NCI-H1694 treated with DMSO at 0.1 percent for 48 hours (cell line): ENCODE results near the gene TOP3B.
"Not testable (repeated sequence)": the region's sequence is repeated elsewhere in the genome, so short reads cannot be mapped to it uniquely, and the experiment has no call there.

Source experiments
- DNase-seq: peaks from one replicate; lab custom pipeline; 2025; lab: John Stamatoyannopoulos, UW

TOP3B gene

DNA sequence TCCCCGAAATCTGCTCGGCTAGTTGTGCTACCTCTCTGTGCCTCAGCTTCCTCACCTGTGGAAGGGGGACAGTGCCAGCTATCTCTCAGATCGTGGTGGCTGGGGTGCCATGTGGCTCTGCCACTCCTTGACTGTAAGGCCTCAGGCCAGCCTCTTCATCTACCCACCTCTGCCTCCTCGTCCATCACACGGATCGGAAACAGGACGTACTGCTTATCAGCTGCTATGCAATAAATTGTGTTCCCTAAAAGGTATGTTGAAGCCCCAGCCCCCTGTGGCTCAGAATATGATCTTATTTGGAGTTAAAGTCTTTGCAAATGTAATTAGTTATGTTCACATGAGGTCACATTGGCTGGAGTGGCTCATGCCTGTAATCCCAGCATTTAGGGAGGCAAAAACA, 37.7 kb downstream of the TOP3B start:
- no peak for DNase-seq

- DNase-seq: no peak
Observed at GRCh38 chr22:21943571-21944448, 38.8 kb downstream of the TOP3B start.

DNA sequence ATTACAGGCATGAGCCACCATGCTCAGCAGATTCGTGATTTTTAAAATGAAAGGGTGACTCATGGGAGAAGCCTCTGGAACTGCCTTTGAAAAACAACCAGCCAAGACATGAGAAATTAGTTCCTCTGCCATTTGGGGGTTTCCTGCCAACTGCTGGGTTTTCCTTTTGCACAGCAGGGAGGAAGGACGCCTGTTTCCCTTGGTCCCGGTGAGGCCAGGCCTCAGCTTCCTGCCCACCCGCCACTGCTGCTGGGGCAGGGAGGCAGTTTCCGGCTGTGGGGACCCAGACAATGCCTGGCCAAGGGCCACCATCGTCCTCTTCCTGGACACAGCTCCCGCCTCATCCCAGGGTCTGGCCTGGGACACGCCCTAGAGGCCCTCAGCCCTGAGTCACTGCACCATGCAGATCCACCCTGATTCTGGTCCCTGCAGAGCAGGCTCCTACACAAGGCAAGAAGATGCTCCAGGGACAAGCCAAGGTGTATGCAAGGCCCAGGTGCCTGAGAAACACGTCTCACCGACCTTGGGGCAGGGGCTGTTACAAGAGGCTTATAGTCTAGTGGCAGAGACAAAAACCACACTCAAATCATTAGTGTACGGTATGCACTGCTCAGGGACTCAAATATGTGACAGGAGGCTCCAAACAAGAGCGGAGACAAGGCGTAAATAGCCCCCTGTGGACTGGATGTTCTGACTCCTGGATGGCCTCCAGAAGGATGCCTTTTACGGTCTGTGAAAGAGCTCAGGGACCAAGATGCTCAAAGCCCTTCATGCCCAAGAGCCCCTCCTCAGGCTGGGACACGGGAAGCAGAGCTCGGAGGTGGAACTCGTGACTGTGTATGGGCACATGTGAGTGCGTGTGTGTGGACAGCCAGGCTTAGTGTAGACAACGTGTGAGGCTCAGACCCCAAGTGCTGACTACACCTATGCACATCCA, 39.9 kb downstream of the TOP3B start:
- no peak for DNase-seq

DNA sequence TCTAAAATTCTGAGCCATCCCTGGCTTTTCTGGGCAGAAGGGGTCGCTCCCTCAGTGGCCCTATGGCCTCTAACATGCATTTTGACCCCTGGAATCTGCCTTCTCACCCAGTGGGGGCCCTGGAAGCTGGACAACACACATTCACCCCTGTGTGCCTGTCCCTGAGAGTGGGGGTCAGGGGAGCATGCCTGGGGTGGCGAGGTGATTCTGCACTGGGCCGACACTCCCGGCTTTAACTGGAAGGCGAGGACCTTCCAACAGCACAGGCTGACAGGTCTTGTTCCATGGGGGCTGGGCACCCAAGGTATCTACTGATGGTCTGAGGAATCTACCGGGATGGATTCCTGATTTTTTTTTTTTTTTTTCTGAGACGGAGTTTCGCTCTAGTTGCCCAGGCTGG, 40.7 kb downstream of the TOP3B start:
- no peak for DNase-seq

DNA sequence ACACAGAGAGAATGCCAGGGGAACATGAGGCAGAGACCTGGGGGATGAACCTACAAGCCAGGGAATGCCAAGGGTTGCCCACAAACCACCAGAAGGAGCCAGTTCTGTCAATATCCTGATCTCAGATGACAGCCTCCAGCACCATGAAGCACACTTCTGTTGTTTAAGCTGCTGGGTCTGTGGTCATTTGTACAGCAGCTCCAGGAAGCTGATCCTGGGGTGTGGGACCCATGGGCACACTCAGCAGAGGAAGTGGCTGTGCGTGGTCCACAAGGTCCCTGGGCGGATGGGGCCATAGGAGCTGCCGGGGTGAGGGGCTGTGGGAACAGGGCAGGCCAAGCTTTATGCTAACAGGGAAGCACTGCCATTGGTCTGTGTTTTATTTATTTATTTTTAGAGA, 42.1 kb downstream of the TOP3B start:
- DNase-seq: no peak

DNA sequence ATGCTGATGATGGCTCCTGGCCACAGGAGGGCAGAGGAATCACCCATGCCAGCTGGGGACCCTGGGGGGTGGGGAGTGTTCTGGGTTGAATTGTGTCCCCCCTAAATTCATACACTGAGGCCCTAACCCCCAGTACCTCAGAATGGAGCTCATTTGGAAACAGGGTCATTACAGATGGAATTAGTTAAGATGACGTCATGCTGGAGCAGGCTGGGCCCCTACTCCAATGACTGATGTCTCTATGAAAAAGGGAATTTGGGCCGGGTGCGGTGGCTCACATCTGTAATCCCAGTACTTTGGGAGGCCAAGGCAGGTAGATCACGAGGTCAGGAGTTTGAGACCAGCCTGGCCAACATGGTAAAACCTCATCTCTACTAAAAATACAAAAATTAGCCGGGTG, 42.7 kb downstream of the TOP3B start:
- DNase-seq: not testable (repeated sequence)

GRCh38 chr22:21939461-21939913, 43.1 kb downstream of the TOP3B start:
- DNase-seq: no peak

- no peak for DNase-seq
Observed at GRCh38 chr22:21938906-21939305, 43.7 kb downstream of the TOP3B start.

DNA sequence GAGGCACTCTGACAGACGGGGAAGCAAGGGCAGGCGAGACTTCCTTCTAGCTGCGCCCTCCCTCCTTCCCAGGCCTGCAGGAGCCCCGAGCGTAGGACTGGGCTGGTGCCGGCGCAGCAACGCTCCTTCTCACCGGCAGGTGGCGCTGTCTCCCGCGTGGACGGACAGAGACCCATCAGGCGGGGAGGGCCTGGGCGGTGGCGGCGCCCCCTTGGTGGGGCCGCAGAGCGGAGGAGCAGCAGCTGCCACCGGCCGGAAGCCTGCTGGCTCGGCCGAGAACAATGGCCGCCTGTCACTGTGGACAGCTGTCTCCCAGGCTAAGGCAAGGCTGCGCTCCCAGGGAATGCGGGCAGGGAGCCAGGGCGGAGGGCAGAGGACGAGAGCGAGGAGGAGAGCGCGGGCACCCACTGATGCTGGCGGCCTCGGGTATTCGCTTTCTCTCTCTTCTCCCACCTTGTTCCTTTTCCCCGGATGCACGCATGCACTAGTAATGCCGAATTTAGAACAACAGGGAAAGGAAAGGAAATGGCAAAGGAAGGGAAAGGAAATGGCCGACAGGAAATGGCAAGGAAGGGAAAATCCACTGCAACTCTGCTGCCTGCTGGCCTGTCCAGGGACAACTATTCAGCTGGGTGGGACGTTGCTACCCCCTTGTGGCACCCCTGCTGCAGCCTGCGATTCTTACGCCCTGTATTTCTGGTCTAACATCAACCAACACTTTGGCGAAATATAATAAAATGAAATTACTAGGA, 44.3 kb downstream of the TOP3B start:
- DNase-seq: peak; percentile 69

DNA sequence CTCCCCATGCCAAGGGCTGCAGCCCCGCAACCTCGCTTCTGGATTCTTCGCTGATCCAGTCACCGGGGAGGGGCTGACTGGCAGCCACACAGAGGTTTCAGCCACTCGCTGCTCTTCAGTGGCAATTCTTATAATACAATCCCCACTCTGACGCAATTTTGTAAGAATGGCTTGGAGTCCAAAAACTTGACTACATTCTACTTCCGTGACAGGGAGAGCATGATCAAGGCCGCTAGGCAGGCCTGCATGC, 44.8 kb downstream of the TOP3B start:
- DNase-seq: no peak

DNA sequence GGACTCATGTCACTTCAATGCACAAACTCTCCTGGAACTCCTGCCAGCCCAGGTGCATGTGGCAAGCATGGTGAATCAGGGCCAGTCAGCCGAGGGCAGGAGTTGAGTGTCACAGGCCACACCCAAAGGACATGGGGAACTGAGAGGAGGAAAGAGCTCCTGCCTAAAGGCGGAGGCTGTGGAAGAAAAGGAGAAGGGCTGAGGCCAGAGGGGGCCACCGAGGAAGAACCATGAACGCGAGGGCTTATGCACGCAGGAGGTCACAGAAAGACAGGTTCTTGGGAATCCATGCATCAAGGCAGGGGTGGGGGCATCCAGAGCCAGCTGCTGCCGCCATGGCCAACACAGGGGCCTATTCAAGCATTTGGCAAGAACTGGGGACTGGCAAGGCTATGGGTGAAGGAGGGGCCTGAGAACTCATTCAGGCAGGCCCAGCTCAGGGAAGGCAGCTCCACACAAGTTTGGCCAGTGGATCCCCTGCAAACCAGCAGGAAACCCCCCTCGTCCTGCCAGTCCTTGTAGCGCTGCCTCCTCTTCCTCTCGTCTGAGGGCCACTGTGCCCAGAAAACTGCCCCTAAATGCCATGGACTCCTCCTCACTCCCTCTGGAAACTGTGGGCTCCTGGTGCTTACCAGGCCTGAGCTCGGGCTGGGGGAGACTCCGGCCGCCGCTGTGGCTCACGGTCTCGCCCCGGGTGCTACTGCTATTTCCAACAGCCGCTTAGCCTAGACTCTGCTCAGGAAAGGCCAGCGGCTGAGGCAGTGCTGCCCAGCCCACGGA, 45.4 kb downstream of the TOP3B start:
- no peak for DNase-seq

DNA sequence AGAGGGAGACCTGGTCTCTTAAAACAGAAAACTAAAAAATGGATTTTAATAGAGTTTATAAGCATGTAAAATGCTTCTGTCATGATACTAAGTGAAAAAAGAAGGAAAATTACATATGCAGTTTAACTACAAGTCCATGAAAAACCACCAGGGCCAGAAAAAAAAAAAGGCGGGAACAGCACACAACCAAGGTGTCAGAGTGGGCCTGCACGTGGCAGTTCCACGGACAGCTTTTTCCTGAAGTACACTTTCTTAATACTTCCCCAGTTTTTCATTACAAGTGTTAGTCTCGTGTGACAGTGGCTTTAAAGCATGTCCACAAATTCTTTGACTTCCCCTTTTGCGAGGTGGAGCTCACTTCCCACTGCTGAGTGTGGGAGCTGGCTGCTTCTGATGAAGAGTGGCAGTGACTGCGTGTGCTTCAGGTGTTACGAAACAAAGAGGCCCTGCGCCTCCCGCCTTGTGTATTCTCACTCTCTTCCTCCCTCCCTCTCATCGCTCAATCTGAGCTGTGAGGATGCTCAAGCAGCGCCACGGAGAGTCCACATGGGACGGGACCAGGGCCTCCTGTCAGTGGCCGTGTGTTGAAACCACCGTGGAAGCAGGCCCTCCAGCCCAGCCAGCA, 46.3 kb downstream of the TOP3B start:
- no peak for DNase-seq

GRCh38 chr22:21933910-21934309, 48.7 kb downstream of the TOP3B start:
- DNase-seq: no peak

DNA sequence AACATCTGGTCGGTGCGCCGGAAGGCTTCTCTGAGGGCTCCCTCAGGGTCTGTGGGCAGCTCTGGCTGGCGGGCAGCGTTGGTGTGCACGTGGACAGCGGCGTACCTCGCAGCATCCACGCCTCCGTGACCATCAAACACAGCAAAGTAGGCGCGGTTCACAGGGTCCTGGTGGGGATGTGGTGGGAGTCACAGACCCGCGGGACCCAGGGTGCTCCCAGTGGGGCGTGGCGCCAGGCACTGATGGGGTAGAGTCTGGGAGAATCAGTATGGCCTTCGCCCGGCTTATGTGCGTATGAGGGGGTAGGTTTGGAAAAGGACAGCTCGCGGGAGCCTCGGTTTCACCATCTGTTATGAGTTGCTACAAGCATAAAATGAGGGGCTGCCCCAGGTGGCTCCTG, 49.2 kb downstream of the TOP3B start:
- no peak for DNase-seq

DNA sequence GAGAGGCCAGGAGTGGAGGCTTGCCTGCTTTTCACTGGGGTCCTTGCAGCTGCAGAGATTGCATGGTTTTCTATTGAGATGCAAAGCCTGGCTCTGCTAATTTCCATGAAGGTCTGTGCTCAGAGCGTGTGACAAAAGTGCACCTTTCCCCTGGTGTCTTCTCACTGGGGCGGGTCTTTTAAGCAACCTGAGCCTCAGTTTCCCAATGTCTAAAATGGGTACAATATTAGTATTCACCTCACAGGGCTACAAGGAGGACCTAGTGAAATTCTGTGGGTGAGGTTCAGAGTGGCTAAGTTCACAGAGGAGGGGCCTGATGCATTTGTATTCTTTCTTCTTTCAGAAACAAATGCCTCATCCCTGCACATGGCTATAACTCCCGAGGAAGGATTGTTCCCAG, 50.2 kb downstream of the TOP3B start:
- no peak for DNase-seq

GRCh38 chr22:21931056-21931455, 51.5 kb downstream of the TOP3B start:
- no peak for DNase-seq

- DNase-seq: no peak
Observed at GRCh38 chr22:21929253-21929652, 53.3 kb downstream of the TOP3B start.

GRCh38 chr22:21928048-21928447, 54.5 kb downstream of the TOP3B start:
- DNase-seq: no peak

DNA sequence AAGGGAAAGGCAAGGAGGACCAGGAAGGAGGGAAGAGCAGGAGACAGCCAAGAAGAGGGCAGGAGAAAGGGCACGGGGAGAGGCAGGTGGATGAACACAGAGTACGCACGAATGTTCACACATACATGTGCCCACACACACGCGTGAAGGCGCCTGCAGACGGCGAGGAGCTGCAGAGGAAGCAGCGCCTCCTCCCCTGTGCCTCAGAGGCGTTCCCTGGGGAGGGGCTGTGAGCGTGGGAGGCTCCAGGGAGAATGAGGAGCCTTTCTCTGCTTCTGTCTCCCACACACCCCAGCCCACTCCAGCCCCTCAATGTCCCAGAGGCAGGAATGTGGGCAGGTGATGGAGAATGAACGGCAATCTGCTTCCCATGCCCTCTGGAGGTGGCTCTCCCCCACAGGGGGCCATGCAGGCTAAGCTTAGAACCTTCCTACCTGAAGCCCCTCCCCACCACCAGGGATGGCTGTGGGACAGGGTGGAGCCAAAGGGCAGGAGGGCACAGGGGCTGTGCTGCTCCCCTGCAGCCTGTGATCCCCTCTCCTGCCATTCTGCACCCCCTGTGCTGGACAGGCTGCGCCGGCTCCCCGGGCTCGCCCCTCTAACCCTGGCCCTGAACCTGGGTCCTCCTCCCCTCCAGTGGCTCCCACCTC, 55.3 kb downstream of the TOP3B start:
- DNase-seq: no peak

GRCh38 chr22:21926728-21927127, 55.9 kb downstream of the TOP3B start:
- peak; percentile 11 for DNase-seq

- DNase-seq: no peak
Observed at GRCh38 chr22:21923163-21923561, 59.4 kb downstream of the TOP3B start.
